ENCODE results near the gene DMD.
"Not testable (repeated sequence)": the region's sequence is repeated elsewhere in the genome, so short reads cannot be mapped to it uniquely, and the experiment has no call there.

Gene DMD

GRCh38 chrX:31665454-31665853, 1545.9 kb downstream of the DMD start:
- no peak for DNase-seq

- DNase-seq, result no peak
Measured at GRCh38 chrX:31663172-31663571, 1548.2 kb downstream of the DMD start.

- no peak for DNase-seq
Measured at GRCh38 chrX:31661280-31661810, 1550.0 kb downstream of the DMD start.

GRCh38 chrX:31658360-31658759, 1553.0 kb downstream of the DMD start:
- no peak for DNase-seq

- no peak for DNase-seq
Measured at GRCh38 chrX:31656013-31656412, 1555.3 kb downstream of the DMD start.

GRCh38 chrX:31653422-31653821, 1557.9 kb downstream of the DMD start:
- no peak for DNase-seq

GRCh38 chrX:31652650-31653049, 1558.7 kb downstream of the DMD start:
- DNase-seq, result no peak

GRCh38 chrX:31649201-31649600, 1562.1 kb downstream of the DMD start:
- DNase-seq, result no peak

GRCh38 chrX:31633349-31633748, 1578.0 kb downstream of the DMD start:
- DNase-seq, result no peak

- DNase-seq, result no peak
Measured at GRCh38 chrX:31629195-31629594, 1582.2 kb downstream of the DMD start.

- no peak for DNase-seq
Measured at GRCh38 chrX:31609130-31609529, 1602.2 kb downstream of the DMD start.

GRCh38 chrX:31608638-31609037, 1602.7 kb downstream of the DMD start:
- DNase-seq, result no peak

- no peak for DNase-seq
Measured at GRCh38 chrX:31606771-31607170, 1604.6 kb downstream of the DMD start.

- no peak for DNase-seq
Measured at GRCh38 chrX:31604629-31605221, 1606.6 kb downstream of the DMD start.

GRCh38 chrX:31603411-31604120, 1607.8 kb downstream of the DMD start:
- no peak for DNase-seq

GRCh38 chrX:31600823-31601222, 1610.5 kb downstream of the DMD start:
- DNase-seq, result no peak

- no peak for DNase-seq
Measured at GRCh38 chrX:31593353-31593752, 1618.0 kb downstream of the DMD start.

GRCh38 chrX:31591355-31591754, 1620.0 kb downstream of the DMD start:
- no peak for DNase-seq

- no peak for DNase-seq
Measured at GRCh38 chrX:31590581-31591114, 1620.7 kb downstream of the DMD start.

GRCh38 chrX:31589503-31589902, 1621.8 kb downstream of the DMD start:
- no peak for DNase-seq

- no peak for DNase-seq
Measured at GRCh38 chrX:31588355-31588754, 1623.0 kb downstream of the DMD start.

- not testable (repeated sequence) for DNase-seq
Measured at GRCh38 chrX:31583892-31584291, 1627.5 kb downstream of the DMD start.

GRCh38 chrX:31580726-31581125, 1630.6 kb downstream of the DMD start:
- no peak for DNase-seq

- DNase-seq, result no peak
Measured at GRCh38 chrX:31580227-31580626, 1631.1 kb downstream of the DMD start.

Measured in activated gamma-delta T cell (primary cell).